Measurements from ENCODE around the gene NELL2.

GRCh38 chr12:44584625-44585024 lies 291.5 kb downstream of the NELL2 start:
- TF ChIP-seq CHD2 (IDR thresholded peaks at IDR 0.05; ENCODE audit: low read length, partially characterized antibody) (no peak), EP300 (IDR thresholded peaks at IDR 0.05; ENCODE audit: borderline replicate concordance in 1 of 2, low read depth in 1 of 2, low read length in 1 of 2) (no peak), CTCF (IDR thresholded peaks at IDR 0.05) (no peak), MAX (IDR thresholded peaks at IDR 0.05; ENCODE audit: low read depth) (no peak), RAD21 (IDR thresholded peaks at IDR 0.05; ENCODE audit: low read length) (no peak), NRF1 (IDR thresholded peaks at IDR 0.05; ENCODE audit: low read depth, low read length) (no peak), PBX3 (IDR thresholded peaks at IDR 0.05) (no peak), ZBTB33 (IDR thresholded peaks at IDR 0.05; ENCODE audit: borderline replicate concordance, low read depth) (no peak)

Measured in SK-N-SH (cell line).